ENCODE results near the gene HECTD4.

GRCh38 chr12:112178796-112179195, 203.4 kb downstream of the HECTD4 start:
- no peak for TF ChIP-seq EZH2 (IDR thresholded peaks at IDR 0.05; ENCODE audit: borderline replicate concordance, low read length)
- no peak for TF ChIP-seq CTCF (IDR thresholded peaks at IDR 0.05; ENCODE audit: low read length)
